Astrocyte (in vitro differentiated cells and primary cell): ENCODE results near the gene MYBPHL. TPM values are rescaled to one million over a fixed set of nuclear protein-coding genes. Genes with fewer than 3 reads are reported as not detected.

ENCODE experiments used
- DNase-seq: peaks from one replicate; pipeline ENCODE4 v3.0.0-alpha.2; 2010; ENCODE audit warnings: low read depth
- FAIRE-seq: peaks from 2 replicates; lab custom pipeline; 2011; peaks lifted over from hg19 to GRCh38; lab: Jason Lieb, UNC
- H2AFZ ChIP-seq: 2 replicates; pipeline ENCODE4 v1.6.0; 2012; ENCODE audit warnings: low read depth, low read length, inconsistent platforms
- H3K27ac ChIP-seq: 2 replicates; pipeline ENCODE4 v1.5.1; 2011; ENCODE audit warnings: low read depth, low read length, inconsistent platforms
- H3K27me3 ChIP-seq: 2 replicates; pipeline ENCODE4 v1.6.0; 2011; ENCODE audit warnings: low read length, inconsistent platforms; ENCODE audit not compliant: insufficient read depth
- H3K36me3 ChIP-seq: 2 replicates; pipeline ENCODE4 v1.5.1; 2011; ENCODE audit warnings: low read length, inconsistent platforms; ENCODE audit not compliant: insufficient read depth
- H3K4me1 ChIP-seq: 2 replicates; pipeline ENCODE4 v1.5.1; 2011; ENCODE audit warnings: low read length, inconsistent platforms; ENCODE audit not compliant: insufficient read depth
- H3K4me2 ChIP-seq: 2 replicates; pipeline ENCODE4 v1.6.0; 2012; ENCODE audit warnings: low read length, inconsistent platforms
- H3K4me3 ChIP-seq: 2 replicates; pipeline ENCODE4 v1.5.1; 2011; ENCODE audit warnings: low read depth, mild to moderate bottlenecking, low read length, inconsistent platforms; ENCODE audit not compliant: insufficient read depth
- H3K79me2 ChIP-seq: 2 replicates; pipeline ENCODE4 v1.6.0; 2012; ENCODE audit warnings: mild to moderate bottlenecking, low read length, inconsistent platforms; ENCODE audit not compliant: insufficient read depth
- H3K9ac ChIP-seq: 2 replicates; pipeline ENCODE4 v1.6.0; 2012; ENCODE audit warnings: mild to moderate bottlenecking, low read length, inconsistent platforms
- H3K9me3 ChIP-seq: 2 replicates; pipeline ENCODE4 v1.5.1; 2012; ENCODE audit warnings: low read depth, mild to moderate bottlenecking, low read length, inconsistent platforms; ENCODE audit not compliant: insufficient read depth
- H4K20me1 ChIP-seq: 2 replicates; pipeline ENCODE4 v1.6.0; 2012; ENCODE audit warnings: low read length, inconsistent platforms; ENCODE audit not compliant: insufficient read depth
- H3K27ac Mint-ChIP-seq: one replicate; pipeline ENCODE4 v1.8.0; 2021; ENCODE audit warnings: mild to moderate bottlenecking, mixed read lengths; ENCODE audit not compliant: unreplicated experiment
- H3K27me3 Mint-ChIP-seq: one replicate; pipeline ENCODE4 v1.8.0; 2021; ENCODE audit warnings: low read depth, mixed read lengths; ENCODE audit not compliant: unreplicated experiment
- H3K36me3 Mint-ChIP-seq: one replicate; pipeline ENCODE4 v1.8.0; 2021; ENCODE audit warnings: low read depth, mixed read lengths; ENCODE audit not compliant: unreplicated experiment
- H3K4me1 Mint-ChIP-seq: one replicate; pipeline ENCODE4 v1.8.0; 2021; ENCODE audit warnings: low read depth, mixed read lengths; ENCODE audit not compliant: unreplicated experiment
- H3K4me3 Mint-ChIP-seq: one replicate; pipeline ENCODE4 v1.8.0; 2021; ENCODE audit warnings: mild to moderate bottlenecking, moderate library complexity, mixed read lengths; ENCODE audit not compliant: unreplicated experiment
- H3K9me3 Mint-ChIP-seq: one replicate; pipeline ENCODE4 v1.8.0; 2021; ENCODE audit warnings: mild to moderate bottlenecking, mixed read lengths; ENCODE audit not compliant: unreplicated experiment
- CTCF ChIP-seq: IDR thresholded peaks from 2 replicates; pipeline ENCODE4 v1.5.1; 2011; ENCODE audit warnings: low read depth, mild to moderate bottlenecking, inconsistent platforms, low read length, moderate library complexity; ENCODE audit not compliant: insufficient read depth
- EZH2 ChIP-seq: IDR thresholded peaks from 2 replicates; pipeline ENCODE4 v1.6.1; 2012; ENCODE audit warnings: mild to moderate bottlenecking, low read length, inconsistent platforms; ENCODE audit not compliant: insufficient read depth
- total RNA-seq: library from RNA; stranded (reverse); gene quantifications from 2 replicates; pipeline ENCODE4 v1.2.1, GENCODE V29; 2021

MYBPHL gene
- total RNA-seq, 1 donor from 2014 or later: not detected

- Histone ChIP-seq H4K20me1 (no peaks in the 10 kb centered on the region), H2AFZ (peak overlapping the region; percentile 39), H3K36me3 (no peaks in the 10 kb centered on the region), H3K27me3 (no peaks in the 10 kb centered on the region), H3K9me3 (peaks cover 6% of the 10 kb centered on the region), H3K27ac (no peak overlapping the region), H3K4me2 (no peak overlapping the region), H3K79me2 (no peaks in the 10 kb centered on the region), H3K4me3 (no peak overlapping the region), H3K4me1 (peaks cover 6% of the 10 kb centered on the region), H3K9ac (no peak overlapping the region)
- H3K27me3 Mint-ChIP-seq: peaks cover 2% of the 10 kb centered on the region
- H3K4me1 Mint-ChIP-seq: peaks cover 5% of the 10 kb centered on the region
- H3K9me3 Mint-ChIP-seq: peaks cover 2% of the 10 kb centered on the region
- TF ChIP-seq EZH2: no peak
- TF ChIP-seq CTCF: peak; percentile 76
- peaks cover 9% of the 10 kb centered on the region for H3K36me3 Mint-ChIP-seq
- H3K4me3 Mint-ChIP-seq: no peak overlapping the region
- FAIRE-seq (no peak), DNase-seq (peak; percentile 46)
- H3K27ac Mint-ChIP-seq: no peak overlapping the region
These were observed 43.0 kb downstream of the MYBPHL start for GRCh38 chr1:109263597-109264378.

- Histone ChIP-seq H3K9ac (no peak overlapping the region), H3K27me3 (no peaks in the 10 kb centered on the region), H3K4me2 (no peak overlapping the region), H3K4me1 (peaks cover 6% of the 10 kb centered on the region), H3K36me3 (no peaks in the 10 kb centered on the region), H3K4me3 (no peak overlapping the region), H3K79me2 (no peaks in the 10 kb centered on the region), H2AFZ (peak overlapping the region; percentile 39), H3K9me3 (no peaks in the 10 kb centered on the region), H3K27ac (no peak overlapping the region), H4K20me1 (no peaks in the 10 kb centered on the region)
- FAIRE-seq: no peak
- H3K27ac Mint-ChIP-seq: no peak overlapping the region
- peaks cover 2% of the 10 kb centered on the region for H3K9me3 Mint-ChIP-seq
- peaks cover 5% of the 10 kb centered on the region for H3K4me1 Mint-ChIP-seq
- peaks cover 7% of the 10 kb centered on the region for H3K36me3 Mint-ChIP-seq
- H3K27me3 Mint-ChIP-seq: peaks cover 2% of the 10 kb centered on the region
- no peak for TF ChIP-seq EZH2
- TF ChIP-seq CTCF: no peak
- no peak overlapping the region for H3K4me3 Mint-ChIP-seq
- DNase-seq: no peak
These were observed 43.6 kb downstream of the MYBPHL start for GRCh38 chr1:109263234-109263596.
